HG02798 (cell line): Measurements from ENCODE around the gene KDM2B.
"Not testable (repeated sequence)": the region's sequence is repeated elsewhere in the genome, so short reads cannot be mapped to it uniquely, and the experiment has no call there.

Experiments
- ATAC-seq: cut with Tn5 transposase; IDR thresholded peaks from one replicate; pipeline ENCODE4 v1.9.1; 2021; ENCODE audit warnings: mild to moderate bottlenecking; ENCODE audit not compliant: unreplicated experiment, poor library complexity

The KDM2B gene

DNA sequence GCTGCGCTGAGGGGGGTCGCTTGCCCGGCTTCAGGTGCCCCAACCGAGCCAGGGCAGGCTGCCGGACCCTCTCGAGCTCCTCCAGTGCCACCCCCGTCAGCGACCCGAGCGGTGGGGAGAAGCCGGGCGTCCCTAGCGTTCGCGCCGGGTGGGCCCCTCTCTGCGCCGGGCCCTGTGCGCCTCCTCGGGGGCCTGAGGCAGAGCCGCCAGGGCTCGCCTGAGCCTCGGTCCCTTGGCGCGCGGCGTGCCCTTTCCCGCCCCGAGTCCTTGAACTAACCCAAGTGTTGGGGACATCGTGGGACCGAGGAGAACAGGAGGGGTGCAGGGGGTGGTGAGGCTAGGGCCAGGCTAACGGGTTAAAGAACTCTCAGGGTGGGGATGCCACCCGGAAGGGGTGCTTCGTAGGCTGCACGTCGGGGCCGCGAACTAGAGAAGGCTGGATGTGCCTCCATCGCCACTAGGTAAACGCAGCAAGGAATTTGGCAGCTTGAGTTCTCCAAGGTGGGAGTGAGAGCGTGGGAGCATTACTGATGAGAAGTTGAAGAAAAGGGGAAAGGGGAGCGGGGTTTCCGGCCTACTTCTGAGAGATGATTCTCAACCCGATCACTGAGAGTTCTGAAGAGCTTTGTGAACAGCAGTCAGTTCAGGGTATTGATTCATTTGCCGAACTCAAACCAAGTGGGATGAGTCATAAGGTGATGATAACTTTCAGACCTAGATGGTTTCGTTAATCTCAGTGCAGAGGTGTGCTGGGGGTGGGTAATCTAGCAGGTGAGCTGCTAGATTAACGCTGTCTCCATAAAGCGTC, 180.3 kb downstream of the KDM2B start:
- ATAC-seq = peak; percentile 33

DNA sequence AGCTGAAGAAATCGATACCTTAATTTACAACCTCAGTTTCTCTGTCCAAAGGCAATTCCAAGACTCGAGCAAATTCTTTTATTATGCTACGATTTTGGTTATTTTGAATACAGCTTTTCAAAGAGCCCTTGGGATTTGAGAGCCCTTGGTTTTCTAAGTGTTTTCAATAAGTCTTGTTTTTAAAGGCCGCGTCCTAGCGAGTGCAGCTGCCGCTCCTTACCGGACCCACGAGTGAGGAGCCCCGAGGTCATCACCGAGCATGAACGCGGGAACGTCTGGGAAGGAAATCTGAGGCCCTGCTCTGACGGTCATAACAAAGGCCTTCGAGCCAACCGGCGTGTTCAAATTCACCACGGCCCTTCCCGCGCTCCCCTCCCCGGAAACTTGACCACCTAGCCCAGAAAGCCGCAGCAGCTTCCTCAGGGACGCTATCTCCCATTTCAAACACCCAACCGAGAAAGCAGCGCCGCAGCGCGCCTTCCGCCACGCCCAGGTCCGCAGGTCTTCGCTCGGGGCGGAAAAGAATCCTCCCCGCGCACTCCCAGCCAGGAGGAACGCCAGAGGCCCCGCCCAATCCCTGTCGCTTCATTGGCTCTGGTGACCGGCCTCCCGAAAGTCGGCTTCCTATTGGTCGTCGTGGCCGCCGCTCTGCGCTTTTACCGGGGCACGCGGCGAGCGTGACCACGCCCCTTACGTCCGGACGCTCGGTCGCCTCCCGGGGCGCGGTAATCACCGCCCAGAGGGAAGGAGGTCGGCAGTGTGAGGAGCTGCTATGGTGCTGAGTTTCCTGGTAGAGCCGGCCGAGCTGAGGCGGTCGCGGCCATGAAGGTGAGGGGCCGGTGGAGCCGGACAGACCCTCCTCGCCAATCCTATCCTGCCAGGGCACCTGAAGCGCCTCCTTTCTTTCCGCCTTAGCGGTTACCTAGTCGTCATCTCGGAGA, 181.2 kb downstream of the KDM2B start, which contains the start of gene RNF34:
TSS of gene RNF34 (plus strand) at position 728 of the 941 bp plus-strand sequence. CDS start at position 823, 95 bp downstream.
- ATAC-seq = peak; percentile 96

DNA sequence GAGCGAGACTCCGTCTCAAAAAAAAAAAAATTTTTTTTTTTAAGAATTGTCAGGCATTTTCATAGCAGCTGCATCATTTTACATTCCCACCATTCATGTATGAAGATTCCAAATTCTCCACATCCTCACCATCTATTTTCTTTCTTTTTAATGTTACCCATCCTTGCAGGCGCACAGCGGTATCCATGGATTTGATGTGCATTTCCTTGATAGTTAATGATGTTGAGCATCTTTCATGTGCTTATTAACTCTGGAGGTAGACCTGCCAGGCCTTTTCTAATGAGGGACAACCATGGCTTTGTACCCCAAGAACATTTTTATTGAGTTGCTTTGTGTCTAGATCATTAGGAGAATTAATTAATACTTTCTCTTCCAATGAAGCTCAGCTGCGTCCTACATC, 182.5 kb downstream of the KDM2B start:
- no peak for ATAC-seq

DNA sequence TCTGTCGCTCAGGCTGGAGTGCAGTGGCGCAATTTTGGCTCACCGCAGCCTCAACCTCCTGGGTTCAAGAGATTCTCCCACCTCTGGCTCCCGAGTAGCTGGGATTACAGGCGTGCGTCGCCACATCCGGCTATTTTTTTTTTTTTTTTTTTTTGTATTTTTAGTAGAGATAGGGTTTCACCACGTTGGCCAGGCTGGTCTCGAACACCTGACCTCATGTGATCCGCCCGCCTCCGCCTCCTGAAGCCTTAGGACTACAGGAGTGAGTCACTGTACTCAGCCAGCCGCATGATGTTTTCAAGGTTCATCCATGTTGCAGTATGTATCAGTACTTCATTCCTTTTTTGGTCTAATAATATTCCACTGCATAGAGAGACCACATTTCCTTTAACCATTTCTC, 183.3 kb downstream of the KDM2B start:
- ATAC-seq = no peak

DNA sequence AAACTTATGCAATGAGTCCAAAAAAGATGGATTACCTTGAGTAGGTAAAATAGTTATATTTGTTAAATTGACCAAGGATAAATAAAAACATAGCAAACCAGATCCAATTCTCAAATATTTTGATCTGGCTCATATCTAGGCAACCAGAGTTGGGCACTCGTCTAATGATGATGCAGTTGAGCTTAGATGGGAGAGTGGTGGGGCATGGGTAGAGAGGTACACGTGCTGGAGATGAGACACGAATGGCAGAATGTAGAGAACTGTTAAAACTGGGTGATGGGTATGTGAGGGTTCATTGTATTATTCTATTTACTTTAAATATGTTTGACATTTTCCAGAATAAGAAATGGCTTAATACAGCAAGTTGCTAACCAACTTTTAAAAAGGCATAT, 188.5 kb downstream of the KDM2B start:
- no peak for ATAC-seq

DNA sequence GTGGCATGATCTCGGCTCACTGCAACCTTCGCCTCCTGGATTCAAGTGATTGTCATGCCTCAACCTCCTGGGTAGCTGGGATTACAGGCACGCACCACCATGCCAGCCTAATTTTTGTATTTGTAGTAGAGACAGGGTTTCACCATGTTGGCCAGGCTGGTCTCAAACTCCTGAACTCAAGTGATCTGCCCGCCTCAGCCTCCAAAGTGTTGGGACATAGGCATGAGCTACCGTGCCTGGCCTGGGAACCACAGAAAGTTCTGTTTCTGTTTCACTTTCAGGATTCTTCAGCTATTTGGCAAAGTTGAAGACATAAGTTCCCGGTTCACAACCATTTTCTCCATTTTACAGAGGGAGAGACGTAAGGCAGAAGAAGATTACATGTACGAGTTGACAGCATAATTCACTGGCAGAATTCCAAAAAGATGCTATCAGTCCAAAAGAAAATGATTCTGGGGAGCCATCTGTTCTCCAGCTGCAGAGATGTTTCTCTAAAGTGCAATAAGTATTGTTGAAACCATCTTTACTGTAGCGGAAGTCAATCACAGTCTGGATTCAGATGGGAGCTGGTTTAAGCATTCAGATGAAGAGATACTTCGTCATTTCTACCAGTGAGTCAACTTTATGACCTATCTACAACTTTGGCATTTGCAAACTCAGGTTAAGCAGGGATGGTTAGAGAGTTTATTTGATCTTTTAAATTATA, 189.1 kb downstream of the KDM2B start:
- ATAC-seq = peak; percentile 41

DNA sequence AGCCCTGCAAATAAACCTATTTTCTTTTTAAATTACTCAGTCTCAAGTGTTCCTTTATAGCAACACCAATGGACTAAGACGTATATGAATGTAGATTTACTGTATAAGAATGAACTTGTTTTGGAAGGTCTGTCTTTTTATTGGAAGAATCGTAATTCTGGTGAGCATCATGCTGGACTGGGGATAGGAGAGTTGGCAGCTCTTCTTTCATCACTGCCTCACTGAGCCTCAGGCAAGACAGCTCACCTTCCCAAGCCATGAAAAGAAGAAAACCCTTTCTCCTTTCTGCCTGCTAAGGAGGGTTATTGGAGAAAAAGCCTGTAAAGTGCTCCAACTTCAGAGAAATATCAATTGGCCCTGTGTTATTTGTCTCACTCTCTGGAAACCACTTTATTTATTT, 190.0 kb downstream of the KDM2B start:
- no peak for ATAC-seq

DNA sequence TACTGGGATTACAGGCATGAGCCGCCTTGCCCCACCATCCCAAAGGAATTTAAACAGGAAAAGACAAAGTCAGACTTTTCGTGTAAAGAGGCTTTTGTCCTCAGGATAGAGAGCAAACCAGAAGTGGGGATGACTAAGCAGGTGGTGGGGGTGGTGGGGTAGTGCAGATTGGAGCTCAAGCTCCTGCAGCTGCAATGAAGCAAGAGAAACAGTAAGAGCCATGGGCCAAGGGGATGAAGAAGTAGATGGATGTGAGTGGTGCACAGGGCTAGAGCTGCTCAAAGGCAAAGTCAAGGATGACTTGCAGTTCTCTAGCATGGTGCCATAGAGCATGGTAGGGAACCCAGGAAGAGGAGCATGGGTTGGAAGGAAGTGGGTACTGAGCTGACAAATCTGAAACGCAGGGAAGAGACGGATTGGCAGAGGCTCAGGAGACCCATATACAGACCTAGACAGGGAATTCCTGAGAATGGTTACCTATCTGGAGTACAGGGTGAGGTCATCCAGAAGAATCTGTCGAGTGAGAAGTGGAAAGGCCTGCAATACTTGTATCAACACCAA, 192.3 kb downstream of the KDM2B start:
- ATAC-seq = no peak

DNA sequence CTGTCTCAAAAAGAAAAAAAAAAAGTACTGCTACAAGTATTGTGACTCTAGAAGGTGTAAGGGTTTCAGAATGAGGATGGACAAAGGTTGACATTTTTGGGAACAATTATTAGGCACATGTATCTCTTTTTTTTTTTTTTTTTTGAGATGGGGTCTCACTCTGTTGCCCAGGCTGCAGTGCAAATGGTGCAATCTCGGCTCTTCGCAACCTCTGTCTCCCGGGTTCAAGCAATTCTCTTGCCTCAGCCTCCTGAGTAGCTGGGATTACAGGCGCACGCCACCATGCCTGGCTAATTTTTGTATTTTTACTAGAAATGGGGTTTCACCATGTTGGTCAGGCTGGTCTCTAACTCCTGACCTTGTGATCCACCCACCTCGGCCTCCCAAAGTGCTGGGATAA, 195.9 kb downstream of the KDM2B start:
- not testable (repeated sequence) for ATAC-seq

DNA sequence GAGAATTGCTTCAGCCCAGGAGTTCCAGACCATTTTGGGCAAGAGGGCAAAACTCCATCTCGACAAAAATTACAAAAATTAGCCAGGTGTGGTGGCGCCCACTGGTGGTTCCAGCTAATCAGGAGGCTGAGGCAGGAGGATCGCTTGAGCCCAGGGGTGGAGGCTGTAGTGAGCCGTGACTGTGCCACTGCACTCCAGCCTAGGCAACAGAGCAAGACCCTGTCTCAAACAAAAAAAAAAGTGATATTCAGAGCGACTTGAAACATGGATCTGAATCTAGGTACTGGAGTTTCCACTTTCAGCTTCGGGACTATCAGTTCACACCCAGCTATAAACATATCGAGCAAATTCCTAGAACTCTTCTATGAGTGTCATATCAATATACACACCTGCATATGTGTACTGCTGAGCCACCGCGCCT, 197.2 kb downstream of the KDM2B start:
- ATAC-seq = no peak

DNA sequence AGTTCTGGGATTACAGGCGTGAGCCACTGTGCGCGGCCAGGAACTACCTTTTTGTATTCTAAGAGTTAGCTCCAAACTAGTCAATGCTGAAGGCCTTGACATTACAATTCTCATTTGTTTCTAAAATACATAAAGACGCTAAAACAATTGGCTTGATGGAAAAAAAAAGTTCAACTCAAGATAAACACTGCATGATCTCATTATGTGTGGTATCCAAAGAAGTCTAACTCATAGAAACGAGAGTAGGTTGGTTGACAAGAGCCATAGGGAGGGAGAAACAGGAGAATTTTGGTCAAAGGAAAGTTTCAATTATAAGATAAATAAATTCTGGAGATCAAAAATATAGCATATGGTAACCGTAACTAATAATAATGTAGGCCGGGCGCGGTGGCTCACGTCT, 200.9 kb downstream of the KDM2B start:
- no peak for ATAC-seq
